HG02571 (cell line): ENCODE data around the gene PRIM1.
"Not testable (repeated sequence)": the region's sequence is repeated elsewhere in the genome, so short reads cannot be mapped to it uniquely, and the experiment has no call there.

Experiments used
- ATAC-seq: cut with Tn5 transposase; IDR thresholded peaks from one replicate; pipeline ENCODE4 v1.9.1; 2021; ENCODE audit warnings: mild to moderate bottlenecking, moderate library complexity; ENCODE audit not compliant: unreplicated experiment

Gene PRIM1

GRCh38 chr12:56761812-56762211, 9.7 kb upstream of the PRIM1 start:
- no peak for ATAC-seq

DNA sequence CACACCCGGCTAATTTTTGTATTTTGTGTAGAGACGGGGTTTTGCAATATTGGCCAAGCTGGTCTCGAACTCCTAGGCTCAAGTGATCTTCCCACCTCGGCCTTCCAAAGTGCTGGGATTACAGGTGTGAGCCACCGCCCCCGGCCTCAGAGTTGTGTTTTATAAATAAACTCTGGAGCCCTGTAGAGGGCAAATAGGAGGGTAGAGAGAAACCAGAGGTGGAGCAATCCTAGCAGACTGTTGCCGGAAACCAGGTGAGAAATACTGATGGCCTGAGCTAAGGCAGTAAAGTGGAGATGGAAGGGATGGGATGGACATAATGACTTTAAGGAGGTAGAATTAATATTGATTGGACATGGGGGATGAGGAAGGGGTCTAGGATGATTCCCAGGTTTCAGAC, 8.3 kb upstream of the PRIM1 start:
- no peak for ATAC-seq

DNA sequence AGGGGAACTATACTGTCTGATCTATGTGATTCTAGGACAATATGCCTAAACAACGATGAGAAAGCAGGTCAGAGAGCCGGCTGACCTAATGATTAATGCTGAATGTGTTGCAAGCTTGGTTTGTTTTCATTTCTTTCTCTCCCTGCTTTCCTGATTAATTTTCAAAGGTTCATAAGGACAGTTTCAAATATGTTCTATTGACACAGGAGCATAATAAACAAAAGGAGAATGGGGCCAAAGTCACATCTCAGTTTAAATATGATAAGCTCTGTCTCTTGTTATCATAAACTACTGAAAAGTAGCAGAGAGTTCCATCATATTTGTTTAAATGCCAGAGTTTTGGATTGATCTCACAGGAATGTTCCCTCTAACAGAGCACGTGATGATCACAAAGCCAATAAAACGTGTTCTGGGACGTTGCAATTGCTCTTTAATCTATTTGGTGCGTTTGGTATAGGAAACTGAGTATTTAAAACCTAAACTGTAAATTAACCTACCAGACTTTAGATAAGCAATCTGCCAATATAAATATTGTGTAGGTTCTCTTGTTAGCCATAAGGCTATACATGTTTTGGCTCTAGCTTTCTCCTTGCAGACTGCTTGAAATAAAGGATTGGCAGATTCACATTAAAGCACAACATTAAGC, 7.3 kb upstream of the PRIM1 start:
- ATAC-seq = no peak

DNA sequence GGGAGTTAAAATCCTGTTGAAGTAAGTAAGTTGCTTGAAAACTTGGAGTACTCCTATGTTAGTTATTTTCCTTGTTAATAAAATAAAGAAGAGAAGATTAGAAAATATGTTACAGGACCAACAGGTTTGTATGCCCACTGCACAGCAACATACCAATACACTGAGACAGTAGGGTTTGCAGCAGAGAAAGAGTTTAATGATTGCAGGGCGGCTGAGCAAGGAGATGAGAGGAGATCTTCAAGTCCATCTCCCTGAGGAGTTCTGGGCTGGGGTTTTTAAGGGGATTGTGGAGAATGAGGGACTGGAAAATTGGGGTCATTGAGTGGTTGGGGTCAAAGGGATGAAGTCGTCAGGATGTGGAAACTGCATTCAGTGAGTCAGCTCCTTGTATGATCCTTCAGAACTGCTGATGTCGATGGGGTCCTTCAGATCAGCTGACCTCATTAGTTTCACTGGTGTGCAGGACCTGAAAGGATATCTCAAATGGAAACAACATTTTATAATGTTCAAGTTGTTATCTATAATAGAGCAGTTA, 6.7 kb upstream of the PRIM1 start:
- no peak for ATAC-seq

DNA sequence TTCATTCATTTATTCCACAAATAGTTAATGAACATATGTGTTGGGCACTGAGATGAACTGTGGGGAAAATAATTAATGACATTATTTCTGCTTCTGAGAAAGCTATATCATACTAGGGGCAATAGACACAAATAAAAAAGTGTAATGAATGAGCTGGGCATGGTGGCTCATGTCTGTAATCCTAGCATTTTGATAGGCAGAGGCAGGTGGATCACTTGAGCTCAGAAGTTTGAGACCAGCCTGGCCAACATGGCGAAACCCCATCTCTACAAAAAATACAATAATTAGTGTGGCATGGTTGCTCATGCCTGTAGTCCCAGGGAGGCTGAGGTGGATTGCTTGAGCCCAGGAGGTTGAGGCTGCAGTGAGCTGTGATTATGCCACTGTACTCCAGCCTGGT, 5.8 kb upstream of the PRIM1 start:
- not testable (repeated sequence) for ATAC-seq

- ATAC-seq = no peak
Observed at GRCh38 chr12:56753566-56753965, 1.4 kb upstream of the PRIM1 start.

DNA sequence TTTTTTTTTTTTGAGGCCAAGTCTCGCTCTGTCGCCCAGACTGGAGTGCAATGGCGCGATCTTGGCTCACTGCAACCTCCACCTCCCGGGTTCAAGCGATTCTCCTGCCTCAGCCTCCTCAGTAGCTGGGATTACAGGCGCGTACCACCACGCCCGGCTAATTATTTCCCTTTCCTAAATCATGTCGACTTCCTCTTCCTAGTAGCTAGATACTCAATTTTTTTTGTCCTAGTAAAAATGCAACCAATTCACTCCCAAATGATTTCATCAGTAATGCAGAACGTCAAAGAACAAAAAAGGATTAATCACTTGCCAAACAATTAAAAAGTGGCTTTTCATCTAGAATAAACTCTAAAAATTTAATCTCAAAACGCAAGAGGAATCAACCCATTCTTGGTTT, 1.5 kb downstream of the PRIM1 start:
- not testable (repeated sequence) for ATAC-seq

DNA sequence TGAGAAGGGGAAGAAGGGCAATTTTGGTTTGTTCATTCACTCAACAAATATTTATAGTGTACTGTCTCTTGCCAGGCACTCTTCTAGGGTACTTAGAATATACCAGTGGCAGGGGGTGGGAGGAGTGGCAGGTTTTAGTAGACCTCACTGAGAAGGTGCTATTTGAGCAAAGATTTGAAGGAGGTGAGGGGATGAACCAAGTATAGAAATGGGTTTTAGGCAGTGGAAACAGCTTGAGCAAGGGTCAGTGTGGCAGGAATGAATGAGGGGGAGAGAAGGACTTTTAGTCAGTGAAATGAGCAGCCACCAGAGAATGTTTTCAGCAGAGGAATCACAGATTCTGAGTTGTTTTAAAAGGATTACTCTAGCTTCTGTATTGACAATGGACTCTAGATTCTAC, 2.3 kb downstream of the PRIM1 start:
- no peak for ATAC-seq

- ATAC-seq = no peak
Observed at GRCh38 chr12:56749359-56749758, 2.8 kb downstream of the PRIM1 start.

DNA sequence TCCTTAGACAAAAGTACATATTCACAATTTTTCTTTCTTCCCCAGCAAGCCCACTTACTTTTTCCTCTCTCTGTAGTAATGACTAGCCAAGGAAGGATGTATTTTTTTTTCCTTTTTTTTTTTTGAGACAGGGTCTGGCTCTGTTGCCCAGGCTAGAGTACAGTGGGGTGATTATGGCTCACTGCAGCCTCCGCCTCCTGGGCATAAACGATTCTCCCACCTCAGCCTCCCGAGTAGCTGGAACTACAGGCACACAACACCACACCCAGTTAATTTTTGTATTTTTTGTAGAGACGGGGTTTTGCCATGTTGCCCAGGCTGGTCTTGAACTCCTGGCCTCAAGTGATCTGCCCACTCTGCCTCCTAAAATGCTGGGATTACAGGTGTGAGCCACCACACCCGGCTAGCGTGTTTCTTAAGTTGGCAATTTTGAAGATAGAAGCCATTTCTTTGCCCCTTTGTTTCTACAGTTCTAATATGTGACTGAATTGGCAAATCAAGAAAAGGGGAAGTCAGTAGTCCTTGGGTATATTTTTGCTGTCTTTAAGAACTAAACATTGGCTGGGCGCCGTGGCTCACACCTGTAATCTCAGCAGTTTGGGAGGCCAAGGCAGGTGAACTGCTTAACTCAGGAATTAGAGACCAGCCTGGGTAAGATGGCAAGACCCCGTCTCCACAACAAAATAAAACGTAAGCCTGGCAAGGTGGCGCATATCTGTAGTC, 23.8 kb downstream of the PRIM1 start:
- no peak for ATAC-seq

GRCh38 chr12:56726196-56726675, 25.9 kb downstream of the PRIM1 start:
- ATAC-seq = not testable (repeated sequence)

- peak; percentile 1 for ATAC-seq
Observed at GRCh38 chr12:56725723-56726102, 26.4 kb downstream of the PRIM1 start.

GRCh38 chr12:56724972-56725722, 27.0 kb downstream of the PRIM1 start, which contains the start of gene NACA:
NACA (minus strand) TSS chr12:56725299; CDS start chr12:56724521, 778 bp downstream.
- peak; percentile 91 for ATAC-seq

DNA sequence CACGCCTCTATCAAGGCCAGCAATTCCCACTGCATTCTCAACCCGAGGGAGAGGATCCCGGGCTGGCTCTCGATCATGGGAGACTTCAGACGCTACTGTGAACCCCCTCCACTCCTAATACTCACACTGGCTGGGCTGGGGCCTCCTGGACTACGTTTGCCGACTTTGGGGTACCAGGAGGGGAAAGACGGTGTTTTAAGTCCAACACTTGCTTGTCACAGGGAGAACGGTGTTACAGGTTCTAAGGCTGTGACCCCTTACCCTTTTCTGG, 27.5 kb downstream of the PRIM1 start:
- no peak for ATAC-seq

GRCh38 chr12:56723889-56724700, 28.0 kb downstream of the PRIM1 start:
- no peak for ATAC-seq

GRCh38 chr12:56723352-56723751, 28.8 kb downstream of the PRIM1 start:
- ATAC-seq = no peak

- ATAC-seq = no peak
Observed at GRCh38 chr12:56722832-56723231, 29.3 kb downstream of the PRIM1 start.

DNA sequence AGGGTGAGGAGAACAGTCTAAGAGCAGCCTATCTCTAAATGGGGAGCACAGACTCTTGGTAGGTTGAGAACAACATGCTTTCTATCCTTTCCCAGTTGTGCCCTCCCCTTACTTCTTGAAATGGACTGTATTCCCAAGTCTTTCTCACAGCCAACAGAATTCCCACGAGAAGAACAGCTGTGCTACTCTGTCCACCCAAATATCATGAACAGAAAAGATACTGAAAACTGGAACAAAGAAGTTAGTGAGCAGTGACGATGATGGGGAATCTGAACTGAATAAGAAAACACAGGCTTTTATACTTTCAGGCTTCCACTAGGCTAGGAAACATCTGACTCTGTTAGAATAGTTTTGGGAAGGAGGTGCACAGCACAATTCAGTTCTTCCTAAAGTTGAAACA, 30.4 kb downstream of the PRIM1 start:
- ATAC-seq = no peak

- no peak for ATAC-seq
Observed at GRCh38 chr12:56721216-56721615, 30.9 kb downstream of the PRIM1 start.

GRCh38 chr12:56720731-56721151, 31.4 kb downstream of the PRIM1 start:
- ATAC-seq = no peak

GRCh38 chr12:56719056-56719455, 33.1 kb downstream of the PRIM1 start:
- ATAC-seq = no peak
